NCI-H1048 (cell line): ENCODE data around the gene MTO1.
A peak's percentile ranks its signal among the peaks of the same experiment; 100 is the strongest.
"Not testable (repeated sequence)": the region's sequence is repeated elsewhere in the genome, so short reads cannot be mapped to it uniquely, and the experiment has no call there.

ENCODE experiments used
- DNase-seq: peaks from one replicate; lab custom pipeline; 2025; lab: John Stamatoyannopoulos, UW

Gene MTO1

DNA sequence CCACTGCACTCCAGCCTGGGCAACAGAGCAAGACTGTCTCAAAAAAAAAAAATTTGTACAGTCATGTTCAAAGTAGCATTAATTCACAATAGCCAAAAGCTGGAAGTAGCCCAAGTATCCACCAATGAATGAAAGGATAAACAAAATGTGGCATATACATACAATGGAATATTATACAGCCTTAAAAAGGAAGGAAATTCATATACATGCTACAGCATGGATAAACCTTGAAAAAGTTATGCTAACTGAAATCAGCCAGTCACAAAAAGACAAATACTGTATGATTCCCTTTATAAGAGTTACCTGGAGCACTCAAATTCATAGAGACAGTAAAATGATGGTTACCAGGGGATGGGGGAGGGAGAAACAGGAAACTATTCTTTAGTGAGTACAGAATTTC is 43.6 kb downstream of the MTO1 start:
- DNase-seq, result no peak

DNA sequence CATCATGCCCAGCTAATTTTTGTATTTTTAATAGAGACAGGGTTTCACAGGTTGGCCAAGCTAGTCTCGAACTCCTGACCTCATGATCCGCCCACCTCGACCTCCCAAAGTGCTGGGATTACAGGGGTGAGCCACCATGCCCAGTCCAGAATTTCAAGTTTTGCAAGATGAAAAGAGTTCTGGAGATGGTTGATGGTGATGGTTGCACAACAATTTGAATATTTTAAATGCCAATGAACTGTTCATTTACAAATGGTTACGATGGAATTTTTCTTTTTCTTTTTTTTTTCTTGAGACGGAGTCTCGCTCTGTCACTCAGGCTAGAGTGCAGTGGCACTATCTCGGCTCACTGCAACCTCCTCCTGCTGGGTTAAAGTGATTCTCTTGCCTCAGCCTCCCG is 44.2 kb downstream of the MTO1 start:
- DNase-seq, result not testable (repeated sequence)

DNA sequence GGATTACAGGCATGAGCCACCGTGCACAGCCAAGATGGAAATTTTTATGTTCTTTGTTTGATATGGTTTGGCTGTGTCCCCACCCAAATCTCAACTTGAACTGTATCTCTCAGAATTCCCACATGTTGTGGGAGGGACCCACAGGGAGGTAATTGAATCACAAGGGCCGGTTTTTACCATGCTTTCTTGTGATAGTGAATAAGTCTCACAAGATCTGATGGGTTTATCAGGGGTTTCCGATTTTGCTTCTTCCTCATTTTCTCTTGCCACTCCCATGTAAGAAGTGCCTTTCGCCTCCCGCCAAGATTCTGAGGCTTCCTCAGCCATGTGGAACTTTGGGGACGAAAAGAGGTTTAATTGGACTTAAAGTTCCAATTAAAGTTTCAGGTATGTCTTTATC is 44.7 kb downstream of the MTO1 start:
- DNase-seq, result no peak

DNA sequence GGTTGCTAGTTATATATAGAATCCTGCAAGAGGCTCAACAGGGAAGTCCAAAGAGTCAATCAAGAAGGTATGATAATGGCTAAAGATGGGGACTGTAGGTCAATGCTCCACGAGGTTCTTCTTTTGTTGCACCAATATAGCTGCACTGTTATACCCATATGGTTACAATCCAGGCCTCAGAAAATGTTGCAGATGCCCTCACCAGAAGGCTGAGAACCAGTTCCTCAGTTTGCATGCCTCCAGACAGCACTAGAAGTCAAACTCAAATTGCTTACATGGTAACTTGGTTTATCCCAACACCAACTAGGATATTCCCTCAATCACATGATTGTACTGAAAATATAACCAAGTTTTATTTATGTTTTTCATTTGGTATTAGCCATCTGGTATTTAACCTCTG is 47.2 kb downstream of the MTO1 start:
- no peak for DNase-seq

DNA sequence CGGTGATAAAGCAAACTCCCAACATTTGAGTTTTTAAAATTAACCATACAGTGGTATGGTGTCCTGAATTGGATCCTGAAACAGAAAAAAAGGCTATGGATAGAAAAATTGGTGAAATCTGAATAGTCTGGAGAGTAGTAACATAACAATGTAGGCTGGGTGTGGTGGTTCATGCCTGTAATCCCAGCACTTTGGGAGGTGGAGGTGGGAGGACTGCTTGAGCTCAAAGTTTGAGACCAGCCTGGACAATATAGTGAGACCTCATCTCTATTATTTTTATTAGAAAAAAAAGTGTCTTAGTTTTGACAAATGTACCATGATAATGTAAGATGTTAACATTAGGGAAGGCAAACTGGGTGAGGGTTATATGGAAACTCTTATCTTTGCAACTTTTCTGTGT is 48.3 kb downstream of the MTO1 start:
- DNase-seq, result no peak

DNA sequence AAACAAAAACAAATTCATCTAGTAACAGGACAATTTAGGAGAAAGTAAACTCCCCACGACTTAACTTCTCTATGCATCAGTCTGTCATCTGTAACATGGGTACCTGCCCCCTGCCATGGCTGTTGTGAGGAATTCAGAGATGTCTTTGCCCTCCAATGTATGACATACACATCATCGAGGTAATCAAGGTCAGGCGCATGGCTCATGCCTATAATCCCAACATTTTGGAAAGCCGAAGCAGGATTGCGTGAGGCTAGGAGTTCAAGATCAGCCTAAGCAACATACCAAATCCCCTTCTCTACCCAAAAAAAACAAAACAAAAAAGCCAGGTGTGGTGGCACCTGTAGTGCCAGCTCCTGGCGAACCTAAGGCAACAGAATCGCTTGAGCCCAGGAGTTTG is 50.3 kb downstream of the MTO1 start:
- no peak for DNase-seq

DNA sequence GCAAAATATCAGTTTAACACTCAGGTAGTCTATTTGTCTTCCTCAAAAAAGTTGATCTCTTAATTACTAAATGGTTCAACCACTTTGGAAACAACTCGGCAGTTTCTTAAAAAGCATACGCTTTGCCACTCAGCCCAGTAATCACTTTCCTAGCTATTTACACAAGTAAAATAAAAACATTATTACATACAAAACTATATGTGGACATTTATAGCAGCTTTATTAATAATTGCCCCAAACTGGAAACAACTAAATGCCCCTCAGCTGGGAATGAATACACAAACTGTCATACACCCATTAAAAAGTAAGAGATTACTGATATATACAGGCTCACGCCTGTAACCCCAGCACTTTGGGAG is 51.9 kb downstream of the MTO1 start:
- no peak for DNase-seq

DNA sequence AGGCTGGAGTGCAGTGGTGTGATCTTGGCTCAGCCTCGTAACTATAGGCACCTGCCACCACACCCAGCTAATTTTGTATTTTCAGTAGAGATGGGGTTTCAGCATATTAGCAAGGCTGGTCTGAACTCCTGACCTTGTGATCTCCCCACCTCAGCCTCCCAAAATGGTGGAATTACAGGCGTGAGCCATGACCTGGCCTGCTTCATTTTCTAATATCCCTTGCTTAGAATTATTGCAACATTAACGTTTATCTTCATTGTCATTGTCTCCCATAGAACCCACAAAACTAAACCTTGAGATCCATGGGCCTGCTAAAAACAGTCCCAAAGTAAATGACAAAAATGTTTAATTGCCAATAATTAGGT is 53.2 kb downstream of the MTO1 start:
- no peak for DNase-seq

DNA sequence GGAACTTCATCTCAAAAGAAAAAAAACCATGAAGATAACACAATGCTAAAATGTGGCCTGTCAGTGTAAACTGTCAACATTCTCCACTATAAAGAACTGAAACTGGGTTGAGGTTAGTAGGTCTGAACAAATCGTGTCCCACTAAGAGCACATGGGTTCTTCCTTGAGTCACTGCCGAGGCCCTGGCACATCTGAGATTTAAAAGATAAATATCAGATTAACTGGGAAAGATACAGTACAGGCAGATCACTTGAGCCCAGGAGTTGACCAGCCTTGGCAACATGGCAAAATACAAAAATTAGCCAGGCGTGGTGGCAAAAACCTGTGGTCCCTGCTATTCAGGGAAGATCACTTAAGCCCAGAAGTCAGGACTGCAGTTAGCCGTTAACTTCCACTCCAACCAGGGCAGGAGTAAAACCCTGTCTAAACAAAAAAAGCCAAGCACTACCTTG is 53.7 kb downstream of the MTO1 start:
- no peak for DNase-seq

DNA sequence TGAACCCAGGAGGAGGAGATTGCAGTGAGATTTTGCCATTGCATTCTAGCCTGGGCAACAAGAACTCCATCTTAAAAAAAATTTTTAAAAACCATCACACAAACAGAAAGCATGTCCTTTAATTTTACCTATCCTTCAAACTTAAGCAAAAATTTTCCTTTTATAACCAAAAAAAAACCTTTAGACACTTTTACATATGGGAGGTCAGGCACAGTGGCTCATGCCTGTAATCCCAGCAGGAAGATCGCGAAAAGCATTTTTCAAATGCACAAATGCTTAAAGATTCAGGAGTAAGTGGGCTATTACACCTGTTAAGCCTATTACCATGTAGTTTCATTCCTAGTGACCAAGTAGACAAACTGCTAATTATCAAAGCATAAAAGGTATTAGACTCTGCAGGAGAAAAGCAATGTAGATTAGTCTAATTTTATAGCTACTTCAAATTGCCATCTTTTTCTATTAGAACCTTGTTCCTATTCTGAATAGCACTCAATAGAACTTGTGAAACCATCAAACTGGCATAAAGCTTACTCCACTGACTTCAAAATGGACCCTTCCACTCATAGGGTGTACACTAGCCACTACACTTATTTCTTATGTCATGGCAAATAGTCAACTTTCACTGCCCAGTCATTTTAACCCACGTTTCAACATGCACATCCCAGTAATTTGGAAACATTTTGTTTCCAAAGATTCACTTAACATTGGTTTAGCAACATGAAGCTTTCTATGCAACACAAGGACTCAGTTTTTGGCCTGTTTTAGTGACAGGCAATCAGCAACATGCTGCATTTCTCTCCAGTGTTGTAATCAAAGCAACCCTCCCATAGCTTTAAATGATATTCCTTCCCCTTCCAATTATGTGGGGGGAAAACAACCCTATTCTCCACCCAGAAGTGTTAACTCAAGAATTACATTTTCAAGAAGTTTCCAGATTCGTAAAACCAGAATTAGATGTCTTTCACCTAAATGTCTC is 55.3 kb downstream of the MTO1 start:
- no peak for DNase-seq

DNA sequence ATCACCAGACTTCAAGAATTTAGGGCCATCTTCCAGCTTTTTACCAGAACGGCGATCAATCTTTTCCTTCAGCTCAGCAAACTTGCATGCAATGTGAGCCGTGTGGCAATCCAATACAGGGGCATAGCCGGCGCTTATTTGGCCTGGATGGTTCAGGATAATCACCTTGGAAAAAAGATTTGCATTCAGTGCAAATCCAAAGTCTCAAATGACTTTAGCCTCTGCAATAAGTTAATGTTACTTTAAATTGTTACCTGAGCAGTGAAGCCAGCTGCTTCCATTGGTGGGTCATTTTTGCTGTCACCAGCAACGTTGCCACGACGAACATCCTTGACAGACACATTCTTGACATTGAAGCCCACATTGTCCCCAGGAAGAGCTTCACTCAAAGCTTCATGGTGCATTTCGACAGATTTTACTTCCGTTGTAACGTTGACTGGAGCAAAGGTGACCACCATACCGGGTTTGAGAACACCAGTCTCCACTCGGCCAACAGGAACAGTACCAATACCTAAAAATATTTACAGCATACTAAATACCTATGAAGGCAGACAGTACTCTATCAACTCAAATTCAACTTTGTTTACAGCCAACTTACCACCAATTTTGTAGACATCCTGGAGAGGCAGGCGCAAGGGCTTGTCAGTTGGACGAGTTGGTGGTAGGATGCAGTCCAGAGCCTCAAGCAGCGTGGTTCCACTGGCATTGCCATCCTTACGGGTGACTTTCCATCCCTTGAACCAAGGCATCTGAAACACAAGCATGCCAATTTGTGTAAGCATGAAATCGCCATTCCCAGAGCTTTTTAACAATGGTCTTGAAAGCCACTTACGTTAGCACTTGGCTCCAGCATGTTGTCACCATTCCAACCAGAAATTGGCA is 56.8 kb downstream of the MTO1 start:
- DNase-seq, result not testable (repeated sequence)

DNA sequence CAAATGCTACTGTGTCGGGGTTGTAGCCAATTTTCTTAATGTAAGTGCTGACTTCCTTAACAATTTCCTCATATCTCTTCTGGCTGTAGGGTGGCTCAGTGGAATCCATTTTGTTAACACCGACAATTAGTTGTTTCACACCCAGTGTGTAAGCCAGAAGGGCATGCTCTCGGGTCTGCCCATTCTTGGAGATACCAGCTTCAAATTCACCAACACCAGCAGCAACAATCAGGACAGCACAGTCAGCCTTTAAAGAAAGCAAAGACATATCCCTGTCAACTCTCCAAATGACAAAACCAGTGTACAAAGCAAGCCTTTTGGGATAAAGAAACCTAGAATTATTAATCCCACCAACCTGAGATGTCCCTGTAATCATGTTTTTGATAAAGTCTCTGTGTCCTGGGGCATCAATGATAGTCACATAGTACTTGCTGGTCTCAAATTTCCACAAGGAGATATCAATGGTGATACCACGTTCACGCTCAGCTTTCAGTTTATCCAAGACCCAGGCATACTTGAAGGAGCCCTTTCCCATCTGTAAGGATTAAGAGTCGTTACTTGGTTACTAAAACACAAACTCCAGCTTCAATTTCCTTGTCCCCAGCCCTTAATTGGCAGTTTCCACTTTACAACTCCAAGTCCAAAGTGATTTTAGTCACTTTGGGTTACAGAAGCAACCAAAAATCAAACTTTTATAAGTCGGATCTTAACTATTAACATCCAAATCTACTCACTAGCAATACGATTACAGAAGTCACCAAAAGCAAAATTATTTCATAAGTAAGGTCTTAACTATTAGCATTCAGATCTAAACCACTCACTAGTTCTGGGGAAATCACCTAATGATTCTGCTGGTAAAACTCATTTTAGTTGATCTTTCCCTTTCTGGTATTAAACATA is 57.7 kb downstream of the MTO1 start:
- DNase-seq, result not testable (repeated sequence)

DNA sequence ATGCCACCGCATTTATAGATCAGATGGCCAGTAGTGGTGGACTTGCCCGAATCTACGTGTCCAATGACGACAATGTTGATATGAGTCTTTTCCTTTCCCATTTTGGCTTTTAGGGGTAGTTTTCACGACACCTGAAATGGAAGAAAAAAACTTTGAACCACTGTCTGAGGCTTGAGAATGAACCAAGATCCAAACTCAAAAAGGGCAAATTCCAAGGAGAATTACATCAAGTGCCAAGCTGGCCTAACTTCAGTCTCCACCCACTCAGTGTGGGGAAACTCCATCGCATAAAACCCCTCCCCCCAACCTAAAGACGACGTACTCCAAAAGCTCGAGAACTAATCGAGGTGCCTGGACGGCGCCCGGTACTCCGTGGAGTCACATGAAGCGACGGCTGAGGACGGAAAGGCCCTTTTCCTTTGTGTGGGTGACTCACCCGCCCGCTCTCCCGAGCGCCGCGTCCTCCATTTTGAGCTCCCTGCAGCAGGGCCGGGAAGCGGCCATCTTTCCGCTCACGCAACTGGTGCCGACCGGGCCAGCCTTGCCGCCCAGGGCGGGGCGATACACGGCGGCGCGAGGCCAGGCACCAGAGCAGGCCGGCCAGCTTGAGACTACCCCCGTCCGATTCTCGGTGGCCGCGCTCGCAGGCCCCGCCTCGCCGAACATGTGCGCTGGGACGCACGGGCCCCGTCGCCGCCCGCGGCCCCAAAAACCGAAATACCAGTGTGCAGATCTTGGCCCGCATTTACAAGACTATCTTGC is 58.6 kb downstream of the MTO1 start:
- no peak for DNase-seq

DNA sequence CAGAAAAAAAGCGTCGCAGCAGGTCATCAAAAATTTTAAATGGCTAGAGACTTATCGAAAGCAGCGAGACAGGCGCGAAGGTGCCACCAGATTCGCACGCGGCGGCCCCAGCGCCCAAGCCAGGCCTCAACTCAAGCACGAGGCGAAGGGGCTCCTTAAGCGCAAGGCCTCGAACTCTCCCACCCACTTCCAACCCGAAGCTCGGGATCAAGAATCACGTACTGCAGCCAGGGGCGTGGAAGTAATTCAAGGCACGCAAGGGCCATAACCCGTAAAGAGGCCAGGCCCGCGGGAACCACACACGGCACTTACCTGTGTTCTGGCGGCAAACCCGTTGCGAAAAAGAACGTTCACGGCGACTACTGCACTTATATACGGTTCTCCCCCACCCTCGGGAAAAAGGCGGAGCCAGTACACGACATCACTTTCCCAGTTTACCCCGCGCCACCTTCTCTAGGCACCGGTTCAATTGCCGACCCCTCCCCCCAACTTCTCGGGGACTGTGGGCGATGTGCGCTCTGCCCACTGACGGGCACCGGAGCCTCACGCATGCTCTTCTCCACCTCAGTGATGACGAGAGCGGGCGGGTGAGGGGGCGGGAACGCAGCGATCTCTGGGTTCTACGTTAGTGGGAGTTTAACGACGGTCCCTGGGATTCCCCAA is 59.3 kb downstream of the MTO1 start, which contains the start of gene EEF1A1:
TSS of gene EEF1A1 (minus strand) at position 345 of the 663 bp plus-strand sequence. CDS start 1,006 bp downstream, outside the sequence.
- peak; percentile 97 for DNase-seq

DNA sequence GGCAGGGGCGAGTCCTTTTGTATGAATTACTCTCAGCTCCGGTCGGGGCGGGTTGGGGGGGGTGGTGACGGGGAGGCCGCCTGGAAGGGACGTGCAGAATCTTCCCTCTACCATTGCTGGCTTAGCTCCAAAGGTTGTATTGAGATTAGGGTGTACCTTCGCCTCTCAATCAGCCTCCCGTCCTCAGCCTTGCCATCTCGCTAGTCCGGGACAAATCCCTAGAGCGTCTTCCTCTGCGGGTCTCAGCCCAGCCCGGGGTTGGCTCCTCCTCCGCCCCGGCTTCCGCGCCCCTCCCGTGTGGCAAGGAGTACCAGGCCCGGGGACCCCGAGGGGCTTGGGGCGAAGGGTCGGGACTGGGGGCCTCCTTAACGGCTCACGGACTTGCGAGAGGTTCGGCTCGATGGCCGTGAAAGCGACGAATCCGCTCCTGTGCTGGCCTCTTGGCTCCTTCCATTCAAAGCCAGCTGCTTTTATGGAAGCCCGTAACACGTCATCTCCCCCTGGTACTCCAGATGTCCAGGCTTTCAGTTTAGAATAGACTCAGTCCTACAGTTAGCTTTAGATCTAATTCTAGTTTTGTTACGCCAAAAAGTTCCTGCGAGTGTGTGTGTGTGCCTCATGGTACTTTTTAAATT is 59.9 kb downstream of the MTO1 start:
- DNase-seq, result no peak

DNA sequence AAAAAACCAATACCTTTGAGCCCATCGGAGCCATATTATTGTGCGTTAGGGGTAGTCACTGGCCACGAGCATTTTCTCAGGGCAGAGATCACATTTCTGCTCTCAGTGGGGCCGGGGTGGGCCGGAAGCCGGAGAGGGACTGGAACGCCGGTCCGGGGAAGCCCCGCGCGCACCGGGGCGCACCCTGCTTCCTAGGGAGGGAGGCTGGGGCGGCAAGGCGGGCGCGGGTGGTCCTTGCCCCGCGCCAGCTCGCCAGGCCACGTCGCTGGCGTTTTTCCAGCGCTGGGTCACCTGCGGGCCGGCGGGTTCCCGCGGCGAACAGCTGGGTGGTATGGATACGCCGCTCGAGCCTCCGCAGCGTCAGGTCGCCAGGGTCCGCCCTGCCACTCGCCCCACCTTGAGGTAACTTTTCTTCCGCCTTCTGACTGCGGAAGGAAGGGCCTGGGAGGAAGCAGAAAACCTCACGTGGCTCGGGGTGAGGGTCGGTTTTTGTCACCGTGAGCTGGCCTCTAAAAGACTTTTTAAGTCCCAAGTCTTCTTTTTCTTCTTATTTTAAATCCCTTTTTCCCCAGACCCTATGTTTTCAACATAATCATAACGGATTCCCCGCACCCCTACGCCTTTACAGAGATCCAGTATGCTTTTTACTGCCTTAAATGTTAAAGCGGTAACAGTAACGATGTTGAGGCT is 62.0 kb downstream of the MTO1 start:
- DNase-seq, result no peak

DNA sequence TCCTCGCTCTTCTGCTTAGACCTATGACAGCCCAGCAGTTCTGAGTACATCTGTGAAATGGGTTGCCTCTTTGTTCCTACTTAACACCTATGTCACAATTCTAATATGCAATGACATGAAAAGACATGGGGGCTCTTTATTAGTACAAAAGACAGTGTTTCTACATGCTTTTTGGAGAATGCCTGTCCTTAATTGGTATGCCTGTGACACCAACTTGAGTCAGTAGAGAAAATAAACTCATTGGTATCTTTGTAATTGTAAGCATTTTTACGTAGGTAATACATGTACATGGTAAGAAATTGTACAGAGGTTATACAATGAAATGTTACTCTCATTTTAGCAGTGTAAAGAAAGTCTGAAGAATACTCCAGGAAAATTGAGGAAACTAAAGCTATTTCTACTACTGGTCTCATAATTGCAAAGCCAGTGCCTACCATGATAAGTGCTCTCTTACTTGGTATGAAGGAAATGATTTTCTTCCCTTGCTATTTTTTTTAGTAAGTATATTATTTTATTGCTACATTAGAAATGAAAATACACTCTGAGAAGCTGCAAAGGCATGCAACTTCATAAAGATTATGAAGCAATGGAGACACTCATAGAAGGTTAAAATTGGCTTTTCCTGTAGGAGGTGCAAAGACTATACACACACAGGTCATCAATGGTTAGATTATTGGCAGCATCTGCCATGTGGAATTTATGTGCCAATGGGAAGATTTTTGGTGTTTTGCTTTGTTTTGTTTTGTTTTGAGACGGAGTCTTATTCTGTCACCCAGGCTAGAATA is 64.2 kb downstream of the MTO1 start:
- no peak for DNase-seq

DNA sequence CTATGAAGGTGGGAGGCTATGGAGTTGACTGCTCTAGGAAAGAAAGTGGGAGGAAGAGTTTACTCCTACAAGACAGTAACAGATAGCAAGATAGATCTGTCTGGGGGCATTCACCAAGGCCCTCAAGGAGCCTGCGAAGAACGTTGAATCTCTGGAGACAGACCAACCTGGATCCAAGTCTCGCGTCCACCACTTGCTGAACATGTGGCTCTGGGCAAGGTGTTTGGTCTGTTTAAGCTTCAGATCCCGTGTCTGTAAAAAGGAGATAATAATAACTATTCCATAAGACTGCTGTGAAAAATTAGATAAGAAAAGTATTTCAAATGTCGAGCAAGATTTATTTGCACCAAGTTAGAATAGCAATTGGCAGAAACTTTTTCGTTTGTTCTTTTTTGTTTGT is 67.4 kb downstream of the MTO1 start:
- DNase-seq, result no peak

DNA sequence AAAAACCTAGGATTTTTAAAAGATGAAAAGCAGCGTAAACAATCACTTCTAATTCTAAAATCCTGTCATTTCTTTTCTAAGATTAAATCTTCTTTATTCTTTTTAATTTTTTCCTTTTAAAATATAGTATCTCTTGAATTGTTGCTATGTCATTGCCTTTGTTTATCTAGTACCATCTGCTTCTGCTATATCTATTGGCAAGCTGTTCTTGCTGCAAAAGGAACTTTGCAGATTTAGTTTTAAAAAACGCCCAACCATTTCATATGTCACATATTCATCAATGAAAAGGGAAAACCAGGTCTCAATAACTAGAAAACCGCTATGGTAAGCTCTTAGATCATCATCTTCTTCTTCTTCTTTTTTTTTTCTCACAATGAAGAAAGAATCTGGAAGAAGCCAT is 70.8 kb downstream of the MTO1 start:
- no peak for DNase-seq
